Effector CD4-positive, alpha-beta T cell (primary cell): ENCODE data around the gene CD24.

Source experiments
- DNase-seq: peaks from one replicate; pipeline ENCODE4 v3.0.0-alpha.2; 2020

Gene CD24

GRCh38 chr6:106967936-106968555 is 6.5 kb downstream of the CD24 start:
- no peak for DNase-seq

GRCh38 chr6:106966671-106967640 is 7.6 kb downstream of the CD24 start:
- DNase-seq, result no peak

- no peak for DNase-seq
These were observed 8.3 kb downstream of the CD24 start for GRCh38 chr6:106966229-106966628.

- DNase-seq, result no peak
These were observed 9.6 kb downstream of the CD24 start for GRCh38 chr6:106964954-106965353.

- no peak for DNase-seq
These were observed 10.4 kb downstream of the CD24 start for GRCh38 chr6:106964099-106964498.

GRCh38 chr6:106963544-106963943 is 11.0 kb downstream of the CD24 start:
- no peak for DNase-seq

- DNase-seq, result no peak
These were observed 12.7 kb downstream of the CD24 start for GRCh38 chr6:106961801-106962200.

- DNase-seq, result no peak
These were observed 13.4 kb downstream of the CD24 start for GRCh38 chr6:106961136-106961535.

- no peak for DNase-seq
These were observed 14.5 kb downstream of the CD24 start for GRCh38 chr6:106959985-106960384.

- DNase-seq, result no peak
These were observed 34.7 kb downstream of the CD24 start for GRCh38 chr6:106939848-106940247.

GRCh38 chr6:106939208-106939607 is 35.3 kb downstream of the CD24 start:
- DNase-seq, result no peak

GRCh38 chr6:106927531-106928398 is 46.8 kb downstream of the CD24 start:
- DNase-seq, result no peak

- no peak for DNase-seq
These were observed 48.6 kb downstream of the CD24 start for GRCh38 chr6:106925948-106926347.

GRCh38 chr6:106924694-106925523 is 49.6 kb downstream of the CD24 start:
- DNase-seq, result no peak

GRCh38 chr6:106922626-106923025 is 51.9 kb downstream of the CD24 start:
- DNase-seq, result no peak
